Pons (tissue), 1 donor: ENCODE measurements around the gene SENP1.

Source experiments
- DNase-seq: peaks from one replicate; pipeline ENCODE4 v3.0.0-alpha.2; 2016; ENCODE audit warnings: low spot score

SENP1 gene

GRCh38 chr12:48067250-48067938, 38.5 kb downstream of the SENP1 start:
- no peak for DNase-seq

GRCh38 chr12:48065041-48065440, 40.8 kb downstream of the SENP1 start:
- DNase-seq, result no peak

- no peak for DNase-seq
These were observed 42.3 kb downstream of the SENP1 start for GRCh38 chr12:48063530-48063929.

- no peak for DNase-seq
These were observed 43.8 kb downstream of the SENP1 start for GRCh38 chr12:48061938-48062719.

- no peak for DNase-seq
These were observed 45.4 kb downstream of the SENP1 start for GRCh38 chr12:48060474-48060873.

GRCh38 chr12:48058771-48059170, 47.1 kb downstream of the SENP1 start:
- DNase-seq, result no peak

GRCh38 chr12:48054955-48055821, 50.7 kb downstream of the SENP1 start:
- no peak for DNase-seq

GRCh38 chr12:48053883-48054282, 52.0 kb downstream of the SENP1 start:
- DNase-seq, result no peak

GRCh38 chr12:48053122-48053521, 52.8 kb downstream of the SENP1 start:
- DNase-seq, result no peak

- no peak for DNase-seq
These were observed 54.2 kb downstream of the SENP1 start for GRCh38 chr12:48051681-48052080.

- DNase-seq, result no peak
These were observed 55.7 kb downstream of the SENP1 start for GRCh38 chr12:48050174-48050573.

GRCh38 chr12:48045965-48046518, 59.8 kb downstream of the SENP1 start:
- DNase-seq, result no peak

- DNase-seq, result no peak
These were observed 60.6 kb downstream of the SENP1 start for GRCh38 chr12:48045061-48045846.

- DNase-seq, result no peak
These were observed 61.5 kb downstream of the SENP1 start for GRCh38 chr12:48044396-48044795.

GRCh38 chr12:48043771-48044170, 62.1 kb downstream of the SENP1 start:
- no peak for DNase-seq

GRCh38 chr12:48041591-48042423, 64.1 kb downstream of the SENP1 start:
- no peak for DNase-seq

- DNase-seq, result no peak
These were observed 65.5 kb downstream of the SENP1 start for GRCh38 chr12:48040354-48040753.

- no peak for DNase-seq
These were observed 66.7 kb downstream of the SENP1 start for GRCh38 chr12:48039151-48039550.

- peak; percentile 34 for DNase-seq
These were observed 67.8 kb downstream of the SENP1 start for GRCh38 chr12:48038085-48038484.

GRCh38 chr12:48037267-48037915, 68.5 kb downstream of the SENP1 start:
- no peak for DNase-seq
